Caco-2 (cell line): Measurements from ENCODE around the gene MBP. TPM values are rescaled to one million over a fixed set of nuclear protein-coding genes. Genes with fewer than 3 reads are reported as not detected.

Experiments
- BruUV-seq: library from RNA; stranded (reverse); fragments of 400-500 nt; replicated peaks from 2 replicates; lab custom pipeline; 2021; lab: Mats Ljungman, UMichigan
- CTCF ChIA-PET: fragments of 300-600 bp; sonication (Branson Sonifier 250); formaldehyde crosslinking; loops from one replicate; lab custom pipeline; 2022; ENCODE audit warnings: antibody characterized with exemption; lab: Charles Lee
- POLR2A ChIA-PET: fragments of 300-600 bp; sonication (Branson Sonifier 250); formaldehyde crosslinking; loops from one replicate; lab custom pipeline; 2022; ENCODE audit warnings: antibody characterized with exemption; lab: Charles Lee
- DNase-seq, 2 experiments: peaks; one replicate each; pipeline versions ENCODE4 v3.0.0 to v3.0.0-alpha.2; 2020 to 2022
- H3K27me3 ChIP-seq: replicated peaks from 2 replicates; pipeline ENCODE4 v1.6.0; 2011; ENCODE audit warnings: low read length; ENCODE audit not compliant: control insufficient read depth, insufficient read depth
- H3K36me3 ChIP-seq: 2 replicates; pipeline ENCODE4 v1.5.1; 2011; ENCODE audit warnings: low read length; ENCODE audit not compliant: control insufficient read depth, insufficient read depth
- H3K4me1 ChIP-seq: fragments of 250-450 bp; sonication (Bioruptor Pico); 2 replicates; pipeline ENCODE4 v1.5.1; 2020; ENCODE audit warnings: mild to moderate bottlenecking
- H3K4me3 ChIP-seq: 2 replicates; pipeline ENCODE4 v1.5.1; 2011; ENCODE audit warnings: low read depth, mild to moderate bottlenecking, control low read depth, low read length
- H3K9me3 ChIP-seq: fragments of 250-450 bp; sonication (Bioruptor Pico); 2 replicates; pipeline ENCODE4 v1.5.1; 2020; ENCODE audit warnings: mild to moderate bottlenecking, moderate library complexity
- H3K27ac Mint-ChIP-seq: one replicate; pipeline ENCODE4 v1.8.0; 2022; ENCODE audit warnings: mixed read lengths; ENCODE audit not compliant: unreplicated experiment
- H3K27me3 Mint-ChIP-seq: one replicate; pipeline ENCODE4 v1.8.0; 2022; ENCODE audit warnings: mixed read lengths; ENCODE audit not compliant: insufficient read depth, unreplicated experiment
- H3K36me3 Mint-ChIP-seq: one replicate; pipeline ENCODE4 v1.8.0; 2022; ENCODE audit warnings: mild to moderate bottlenecking, mixed read lengths; ENCODE audit not compliant: insufficient read depth, unreplicated experiment
- H3K4me1 Mint-ChIP-seq: one replicate; pipeline ENCODE4 v1.8.0; 2022; ENCODE audit warnings: low read depth, mixed read lengths; ENCODE audit not compliant: unreplicated experiment
- H3K4me3 Mint-ChIP-seq: one replicate; pipeline ENCODE4 v1.8.0; 2022; ENCODE audit warnings: mild to moderate bottlenecking, moderate library complexity, mixed read lengths; ENCODE audit not compliant: unreplicated experiment
- H3K9me3 Mint-ChIP-seq: one replicate; pipeline ENCODE4 v1.8.0; 2022; ENCODE audit warnings: mixed read lengths; ENCODE audit not compliant: unreplicated experiment
- CTCF ChIP-seq, 2 experiments: fragments of 200-600 bp in 1 of 2; IDR thresholded peaks; 1 replicate in 1 of 2; 2 replicates in 1 of 2; pipeline versions ENCODE4 v1.5.1 to v1.8.0; 2011 to 2022; ENCODE audit warnings: antibody characterized with exemption in 1 of 2, control low read depth in 1 of 2, inconsistent platforms in 1 of 2, low read depth in 1 of 2, low read length in 1 of 2, mild to moderate bottlenecking in 1 of 2, moderate library complexity in 1 of 2; ENCODE audit not compliant: insufficient read depth in 1 of 2, severe bottlenecking in 1 of 2, unreplicated experiment in 1 of 2
- intact Hi-C: fragments of 100-400 bp; cut with micrococcal nuclease; formaldehyde crosslinking; loops from one replicate; pipeline ENCODE4 v1.10.0; 2022; ENCODE audit not compliant: unreplicated experiment
- total RNA-seq: library from RNA; stranded (reverse); gene quantifications from 2 replicates; pipeline ENCODE4 v1.2.3, GENCODE V29; 2022

The MBP gene
- total RNA-seq, 1 experiment from 2014 or later = 11.4 TPM

GRCh38 chr18:77044866-77045664 is 87.5 kb downstream of the MBP start:
- no peak for TF ChIP-seq CTCF (IDR thresholded peaks at IDR 0.05; ENCODE audit: insufficient read depth in 1 of 2, low read depth in 1 of 2, low read length in 1 of 2, severe bottlenecking in 1 of 2, unreplicated experiment in 1 of 2)
- CTCF ChIA-PET = no interaction called here
- H3K4me1 ChIP-seq = no peaks in the 10 kb centered on the region
- BruUV-seq = no TSS peak
- DNase-seq = no peak
- H3K4me3 ChIP-seq = no peak overlapping the region
- no peaks in the 10 kb centered on the region for H3K9me3 ChIP-seq
- no peaks in the 10 kb centered on the region for H3K27me3 ChIP-seq
- POLR2A ChIA-PET = no interaction called here
- Mint-ChIP-seq H3K9me3 (no peaks in the 10 kb centered on the region), H3K27ac (no peak overlapping the region), H3K27me3 (no peaks in the 10 kb centered on the region), H3K4me1 (no peaks in the 10 kb centered on the region), H3K4me3 (no peak overlapping the region), H3K36me3 (no peaks in the 10 kb centered on the region)
- intact Hi-C loops = no loop called here
- H3K36me3 ChIP-seq = no peaks in the 10 kb centered on the region

GRCh38 chr18:77043541-77044280 is 88.9 kb downstream of the MBP start:
- POLR2A ChIA-PET = no interaction called here
- Mint-ChIP-seq H3K27me3 (no peaks in the 10 kb centered on the region), H3K36me3 (no peaks in the 10 kb centered on the region), H3K9me3 (no peaks in the 10 kb centered on the region), H3K27ac (no peak overlapping the region), H3K4me1 (no peaks in the 10 kb centered on the region), H3K4me3 (no peak overlapping the region)
- no peak for DNase-seq
- CTCF ChIA-PET = no interaction called here
- no peak for TF ChIP-seq CTCF (IDR thresholded peaks at IDR 0.05; ENCODE audit: insufficient read depth in 1 of 2, low read depth in 1 of 2, low read length in 1 of 2, severe bottlenecking in 1 of 2, unreplicated experiment in 1 of 2)
- Histone ChIP-seq H3K4me3 (no peak overlapping the region), H3K4me1 (no peaks in the 10 kb centered on the region), H3K27me3 (no peaks in the 10 kb centered on the region), H3K36me3 (no peaks in the 10 kb centered on the region), H3K9me3 (no peaks in the 10 kb centered on the region)
- no TSS peak for BruUV-seq
- intact Hi-C loops = no loop called here

- Histone ChIP-seq H3K9me3 (no peaks in the 10 kb centered on the region), H3K36me3 (no peaks in the 10 kb centered on the region), H3K4me3 (no peak overlapping the region), H3K27me3 (no peaks in the 10 kb centered on the region), H3K4me1 (no peaks in the 10 kb centered on the region)
- Mint-ChIP-seq H3K4me3 (no peak overlapping the region), H3K27me3 (no peaks in the 10 kb centered on the region), H3K27ac (no peak overlapping the region), H3K36me3 (no peaks in the 10 kb centered on the region), H3K4me1 (no peaks in the 10 kb centered on the region), H3K9me3 (no peaks in the 10 kb centered on the region)
- intact Hi-C loops = no loop called here
- no peak for DNase-seq
- ChIA-PET POLR2A (no interaction called here), CTCF (no interaction called here)
- no TSS peak for BruUV-seq
- TF ChIP-seq CTCF (IDR thresholded peaks at IDR 0.05; ENCODE audit: insufficient read depth in 1 of 2, low read depth in 1 of 2, low read length in 1 of 2, severe bottlenecking in 1 of 2, unreplicated experiment in 1 of 2) = no peak
Observed at GRCh38 chr18:77042583-77042982, 90.0 kb downstream of the MBP start.
